ENCODE data around the gene TMC4.
"Not testable (repeated sequence)": the region's sequence is repeated elsewhere in the genome, so short reads cannot be mapped to it uniquely, and the experiment has no call there.

The TMC4 gene

GRCh38 chr19:54172471-54173358, at the start of gene TMC4:
TMC4 (minus strand) TSS chr19:54173160; CDS start chr19:54173117, 43 bp downstream.
- H3K27me3 Mint-ChIP-seq, result no peaks in the 10 kb centered on the region
- H3K4me3 Mint-ChIP-seq, result no peak within 1 kb of the TSS
- peaks cover 14% of the 10 kb centered on the region for H3K4me1 Mint-ChIP-seq
- H3K36me3 Mint-ChIP-seq, result no peaks in the 10 kb centered on the region
- DNase-seq (ENCODE audit: low spot score in 2 of 2), result no peak
- ATAC-seq (ENCODE audit: low read depth), result peak; percentile 81
- no peaks in the 10 kb centered on the region for H3K9me3 Mint-ChIP-seq
- no peak within 1 kb of the TSS for H3K27ac Mint-ChIP-seq

DNA sequence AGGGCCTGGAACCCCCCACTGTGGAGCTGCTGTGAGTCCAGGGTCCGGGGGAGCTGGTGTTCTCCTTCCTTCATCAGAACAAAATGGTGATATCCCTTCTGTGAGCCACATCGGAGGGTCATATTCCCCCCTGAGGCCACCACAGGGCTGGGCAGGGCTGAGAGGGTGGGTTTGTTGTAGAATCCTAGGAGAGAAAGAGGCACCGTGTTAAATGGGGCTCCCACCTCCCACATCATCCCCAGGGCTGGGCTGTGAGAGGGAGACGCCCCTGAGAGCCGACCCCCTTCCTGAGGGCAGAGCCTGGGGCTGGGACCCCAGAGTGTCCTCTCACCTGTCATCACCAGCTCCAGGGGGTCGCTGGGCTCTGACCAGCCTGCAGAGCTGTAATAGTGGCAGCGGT, 49.0 kb upstream of the TMC4 start:
- not testable (repeated sequence) for ATAC-seq (ENCODE audit: low read depth); H3K4me1 Mint-ChIP-seq; H3K4me3 Mint-ChIP-seq; H3K27ac Mint-ChIP-seq; DNase-seq (ENCODE audit: low spot score in 2 of 2); H3K36me3 Mint-ChIP-seq; H3K9me3 Mint-ChIP-seq
- peaks cover 13% of the 10 kb centered on the region for H3K27me3 Mint-ChIP-seq

- ATAC-seq (ENCODE audit: low read depth); H3K27me3 Mint-ChIP-seq; H3K9me3 Mint-ChIP-seq; H3K4me3 Mint-ChIP-seq; DNase-seq (ENCODE audit: low spot score in 2 of 2); H3K4me1 Mint-ChIP-seq; H3K36me3 Mint-ChIP-seq; H3K27ac Mint-ChIP-seq: not testable (repeated sequence)
These were observed 46.7 kb upstream of the TMC4 start for GRCh38 chr19:54219702-54220101.

- H3K27ac Mint-ChIP-seq, result no peak overlapping the region
- no peak overlapping the region for H3K4me3 Mint-ChIP-seq
- peaks cover 4% of the 10 kb centered on the region for H3K36me3 Mint-ChIP-seq
- DNase-seq (ENCODE audit: low spot score in 2 of 2), result no peak
- no peak for ATAC-seq (ENCODE audit: low read depth)
- H3K4me1 Mint-ChIP-seq, result peaks cover 4% of the 10 kb centered on the region
- no peaks in the 10 kb centered on the region for H3K9me3 Mint-ChIP-seq
- peaks cover 9% of the 10 kb centered on the region for H3K27me3 Mint-ChIP-seq
These were observed 46.2 kb upstream of the TMC4 start for GRCh38 chr19:54218960-54219661.

DNA sequence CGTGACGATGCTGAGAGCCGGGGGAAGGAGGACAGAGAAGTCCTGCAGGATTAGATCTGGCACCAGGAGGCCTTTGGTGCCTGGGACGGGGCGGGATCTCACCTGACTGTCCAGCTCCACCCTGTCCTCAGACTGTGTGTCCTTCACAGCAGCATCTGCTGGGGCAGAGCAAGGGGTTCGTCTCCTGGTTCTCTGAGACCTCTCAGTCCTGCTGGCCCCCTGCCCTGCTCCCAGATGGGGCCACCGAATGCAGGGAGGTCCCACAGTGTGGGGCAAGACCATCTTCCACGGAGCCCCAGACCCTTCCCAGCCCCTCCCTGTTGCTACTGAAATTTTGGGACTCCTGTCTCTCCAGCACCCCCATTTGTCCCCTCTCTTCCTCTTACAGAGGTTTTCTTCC, 45.3 kb upstream of the TMC4 start:
- peaks cover 2% of the 10 kb centered on the region for H3K4me1 Mint-ChIP-seq
- no peak for DNase-seq (ENCODE audit: low spot score in 2 of 2)
- peaks cover 4% of the 10 kb centered on the region for H3K36me3 Mint-ChIP-seq
- H3K27ac Mint-ChIP-seq, result no peak overlapping the region
- no peak for ATAC-seq (ENCODE audit: low read depth)
- H3K9me3 Mint-ChIP-seq, result no peaks in the 10 kb centered on the region
- no peak overlapping the region for H3K4me3 Mint-ChIP-seq
- H3K27me3 Mint-ChIP-seq, result peaks cover 4% of the 10 kb centered on the region

- not testable (repeated sequence) for H3K9me3 Mint-ChIP-seq; ATAC-seq (ENCODE audit: low read depth); H3K27me3 Mint-ChIP-seq; H3K4me1 Mint-ChIP-seq; H3K27ac Mint-ChIP-seq; DNase-seq (ENCODE audit: low spot score in 2 of 2); H3K4me3 Mint-ChIP-seq; H3K36me3 Mint-ChIP-seq
These were observed 44.7 kb upstream of the TMC4 start for GRCh38 chr19:54217517-54218247.

DNA sequence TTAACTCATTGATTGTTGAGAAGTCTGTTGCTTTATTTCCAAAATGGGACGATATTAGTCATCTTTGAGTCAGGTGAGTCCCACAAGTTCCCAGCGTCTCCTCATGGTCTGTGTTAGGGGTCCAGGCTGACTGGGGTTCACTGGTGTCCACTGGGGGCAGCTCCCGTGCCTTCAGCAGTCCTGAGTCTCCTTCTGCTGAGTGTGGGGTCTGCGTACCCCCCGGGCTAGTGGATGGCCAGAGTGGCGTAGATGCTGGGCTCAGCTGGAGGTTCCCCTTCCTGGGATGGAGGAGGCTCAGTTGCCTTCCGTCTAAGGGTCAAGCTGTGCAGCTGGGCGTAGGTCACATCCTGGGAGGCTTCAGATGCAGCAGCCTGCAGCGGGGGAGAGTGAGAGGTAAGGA, 43.9 kb upstream of the TMC4 start:
- no peaks in the 10 kb centered on the region for H3K9me3 Mint-ChIP-seq
- H3K27me3 Mint-ChIP-seq, result peaks cover 2% of the 10 kb centered on the region
- H3K4me3 Mint-ChIP-seq, result no peak overlapping the region
- no peaks in the 10 kb centered on the region for H3K4me1 Mint-ChIP-seq
- H3K27ac Mint-ChIP-seq, result no peak overlapping the region
- no peak for DNase-seq (ENCODE audit: low spot score in 2 of 2)
- H3K36me3 Mint-ChIP-seq, result peaks cover 5% of the 10 kb centered on the region
- no peak for ATAC-seq (ENCODE audit: low read depth)

GRCh38 chr19:54214734-54215133, 41.8 kb upstream of the TMC4 start:
- H3K4me3 Mint-ChIP-seq; H3K9me3 Mint-ChIP-seq; ATAC-seq (ENCODE audit: low read depth); H3K27me3 Mint-ChIP-seq; DNase-seq (ENCODE audit: low spot score in 2 of 2); H3K27ac Mint-ChIP-seq: not testable (repeated sequence)
- Mint-ChIP-seq H3K36me3 (peaks cover 13% of the 10 kb centered on the region), H3K4me1 (peaks cover 11% of the 10 kb centered on the region)

DNA sequence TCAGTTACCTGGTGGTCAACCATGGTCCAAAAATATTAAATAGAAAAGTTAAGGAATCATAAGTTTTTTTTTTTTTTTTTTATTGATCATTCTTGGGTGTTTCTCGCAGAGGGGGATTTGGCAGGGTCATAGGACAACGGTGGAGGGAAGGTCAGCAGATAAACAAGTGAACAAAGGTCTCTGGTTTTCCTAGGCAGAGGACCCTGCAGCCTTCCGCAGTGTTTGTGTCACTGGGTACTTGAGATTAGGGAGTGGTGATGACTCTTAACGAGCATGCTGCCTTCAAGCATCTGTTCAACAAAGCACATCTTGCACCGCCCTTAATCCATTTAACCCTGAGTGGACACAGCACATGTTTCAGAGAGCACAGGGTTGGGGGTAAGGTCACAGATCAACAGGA, 41.3 kb upstream of the TMC4 start:
- H3K27ac Mint-ChIP-seq; ATAC-seq (ENCODE audit: low read depth); H3K4me3 Mint-ChIP-seq; DNase-seq (ENCODE audit: low spot score in 2 of 2); H3K9me3 Mint-ChIP-seq; H3K27me3 Mint-ChIP-seq: not testable (repeated sequence)
- H3K36me3 Mint-ChIP-seq, result peaks cover 13% of the 10 kb centered on the region
- H3K4me1 Mint-ChIP-seq, result peaks cover 14% of the 10 kb centered on the region

- ATAC-seq (ENCODE audit: low read depth), result no peak
These were observed 38.3 kb upstream of the TMC4 start for GRCh38 chr19:54211235-54211634.

DNA sequence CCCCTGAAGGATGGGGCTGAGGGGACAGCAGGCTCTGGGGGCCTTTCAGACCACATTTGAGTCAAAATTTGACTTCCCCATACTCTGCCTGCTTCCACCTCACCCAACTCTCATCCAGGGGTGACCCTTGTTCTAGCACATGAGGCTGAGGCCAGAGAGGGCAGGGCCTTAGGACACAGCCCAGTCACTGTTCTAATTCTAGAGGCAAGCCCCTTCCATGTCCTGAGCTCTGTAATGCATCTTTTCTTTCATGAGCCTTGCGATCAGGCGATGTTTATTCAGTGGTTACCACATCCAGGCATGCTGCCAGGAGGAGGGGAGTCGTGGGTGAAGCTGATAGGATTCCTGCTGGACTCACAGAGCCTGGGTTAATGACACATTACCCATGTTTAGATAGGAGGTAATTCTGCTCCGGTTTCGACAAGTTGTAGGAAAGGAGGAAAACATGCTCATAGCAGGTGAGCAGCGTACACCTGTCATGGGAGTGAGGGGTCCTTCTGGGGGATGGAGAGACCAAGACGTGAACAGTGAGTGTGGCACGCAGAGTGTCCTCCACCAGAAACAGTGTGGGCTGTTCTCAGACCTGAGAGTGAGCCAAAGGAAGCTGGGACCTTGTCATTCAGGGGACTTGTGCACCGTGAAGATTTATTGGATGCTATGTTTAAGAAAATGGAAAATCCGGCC, 37.0 kb upstream of the TMC4 start:
- H3K36me3 Mint-ChIP-seq, result peaks cover 18% of the 10 kb centered on the region
- DNase-seq (ENCODE audit: low spot score in 2 of 2) (no peak), ATAC-seq (ENCODE audit: low read depth) (no peak)
- no peaks in the 10 kb centered on the region for H3K27me3 Mint-ChIP-seq
- peaks cover 37% of the 10 kb centered on the region for H3K4me1 Mint-ChIP-seq
- H3K27ac Mint-ChIP-seq, result peak overlapping the region; percentile 49
- H3K4me3 Mint-ChIP-seq, result no peak overlapping the region
- H3K9me3 Mint-ChIP-seq, result no peaks in the 10 kb centered on the region

More at GRCh38 chr19:54211235-54211634, 38.3 kb upstream of the TMC4 start:
- Mint-ChIP-seq H3K9me3 (no peaks in the 10 kb centered on the region), H3K27me3 (no peaks in the 10 kb centered on the region), H3K4me1 (peaks cover 31% of the 10 kb centered on the region), H3K36me3 (peaks cover 17% of the 10 kb centered on the region), H3K4me3 (no peak overlapping the region), H3K27ac (peak overlapping the region; percentile 20)
- DNase-seq (ENCODE audit: low spot score in 2 of 2), result no peak

DNA sequence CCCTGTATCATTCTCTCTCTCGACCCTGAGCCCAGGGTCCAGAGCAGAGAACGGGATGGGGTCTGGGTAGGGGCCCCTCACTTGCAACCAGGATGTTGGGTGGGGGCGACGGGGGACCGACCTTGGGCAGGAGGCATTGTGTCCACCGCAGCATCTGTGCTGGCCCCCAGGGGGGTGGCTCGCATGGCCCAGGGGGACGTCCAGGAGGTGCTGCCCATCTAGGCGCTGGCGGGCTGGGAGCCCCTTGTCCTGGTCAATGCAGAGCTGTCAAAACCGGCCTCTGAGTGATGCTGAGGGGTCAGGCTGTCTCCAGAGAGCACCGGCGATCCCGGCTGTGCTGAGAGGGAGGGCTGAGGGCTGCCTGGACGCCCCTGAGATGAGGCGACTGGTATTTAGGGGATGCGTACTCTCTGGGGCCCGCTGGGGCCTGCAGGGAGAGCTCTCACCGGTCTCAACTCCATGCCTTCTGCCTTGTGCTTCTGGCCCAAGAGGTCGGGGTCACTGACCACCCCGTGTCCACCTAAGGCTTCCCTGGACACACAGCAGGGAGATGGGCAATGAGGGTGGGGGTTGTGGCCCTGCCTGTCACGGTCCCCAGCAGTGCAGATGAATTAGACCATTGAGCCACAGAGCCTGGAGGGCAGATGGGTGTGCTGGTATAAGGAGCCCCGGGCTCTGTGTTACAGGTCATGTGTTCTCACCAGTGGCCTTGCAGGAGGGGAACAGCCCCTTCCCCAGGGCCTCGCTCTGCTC, 36.3 kb upstream of the TMC4 start:
- H3K4me3 Mint-ChIP-seq, result no peak overlapping the region
- no peaks in the 10 kb centered on the region for H3K27me3 Mint-ChIP-seq
- H3K36me3 Mint-ChIP-seq, result peaks cover 22% of the 10 kb centered on the region
- peaks cover 44% of the 10 kb centered on the region for H3K4me1 Mint-ChIP-seq
- no peaks in the 10 kb centered on the region for H3K9me3 Mint-ChIP-seq
- ATAC-seq (ENCODE audit: low read depth) (no peak), DNase-seq (ENCODE audit: low spot score in 2 of 2) (no peak)
- peak overlapping the region; percentile 49 for H3K27ac Mint-ChIP-seq

DNA sequence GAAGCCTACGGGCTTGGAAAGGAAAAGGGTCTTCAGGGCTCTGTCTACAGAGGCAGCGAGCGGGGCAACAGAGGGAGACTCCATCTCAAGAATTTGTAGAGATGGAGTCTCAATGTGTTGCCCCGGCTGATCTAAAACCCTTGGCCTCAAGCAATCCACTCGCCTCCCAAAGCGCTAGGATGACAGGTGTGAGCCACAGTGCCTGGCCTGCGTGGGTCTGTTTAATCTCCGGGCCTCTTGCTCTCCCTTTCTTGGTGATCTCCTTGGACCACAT, 35.8 kb upstream of the TMC4 start:
- H3K27ac Mint-ChIP-seq, result peak overlapping the region; percentile 92
- H3K36me3 Mint-ChIP-seq, result peaks cover 22% of the 10 kb centered on the region
- H3K9me3 Mint-ChIP-seq, result no peaks in the 10 kb centered on the region
- peaks cover 44% of the 10 kb centered on the region for H3K4me1 Mint-ChIP-seq
- peak overlapping the region; percentile 63 for H3K4me3 Mint-ChIP-seq
- DNase-seq (ENCODE audit: low spot score in 2 of 2) (no peak), ATAC-seq (ENCODE audit: low read depth) (no peak)
- H3K27me3 Mint-ChIP-seq, result no peaks in the 10 kb centered on the region
